Measurements from ENCODE around the gene DUT. TPM values are rescaled to one million over a fixed set of nuclear protein-coding genes. Genes with fewer than 3 reads are reported as not detected.

The DUT gene
- 148 and 169 TPM in 2 replicates for total RNA-seq (2021)
- Bru-seq, nascent RNA = percentile 88 among the genes with signal in this experiment
- percentile 86 among the genes with signal in this experiment for BruChase-seq, experiment 1, labeled RNA remaining after a 2-hour chase
- percentile 87 among the genes with signal in this experiment for BruChase-seq, experiment 2, labeled RNA remaining after a 6-hour chase
- long read RNA-seq, transcript DUT-201 (7 exons, 2,147 nt) = major isoform, 191 of 361 reads
- long read RNA-seq, transcript DUT-205 (7 exons, 769 nt) = minor isoform, 45 of 361 reads
- long read RNA-seq, transcript DUT-202 (6 exons, 1,935 nt) = minor isoform, 108 of 361 reads
- long read RNA-seq, partial matches to known transcripts = 1 of 361 reads
- long read RNA-seq, other reads (novel, unspliced or antisense) = 8 of 361 reads

- Histone ChIP-seq H3K4me3 (peak within 1 kb of the TSS; percentile 94), H3K9me2 (ENCODE audit: insufficient read depth) (no peaks in the 10 kb centered on the region), H3K4me2 (peak within 1 kb of the TSS; percentile 97), H3K36me3 (ENCODE audit: low read depth) (no peaks in the 10 kb centered on the region), H3F3A (ENCODE audit: insufficient read depth, low read depth) (no peaks in the 10 kb centered on the region), H3K27me3 (ENCODE audit: insufficient read depth, low read depth) (no peaks in the 10 kb centered on the region), H2AFZ (peak within 1 kb of the TSS; percentile 91), H3K9me3 (ENCODE audit: insufficient read depth, low read depth) (no peaks in the 10 kb centered on the region), H3K4me1 (replicated peaks; ENCODE audit: insufficient read depth) (peaks cover 16% of the 10 kb centered on the region), H3K79me2 (ENCODE audit: low read depth) (peaks cover 19% of the 10 kb centered on the region), H3K27ac (peak within 1 kb of the TSS; percentile 80), H4K20me1 (ENCODE audit: insufficient read depth) (no peaks in the 10 kb centered on the region; the same call in 1 of the 2 replicates)
- CTCF ChIA-PET = no interaction called here
- intact Hi-C loops (cut with micrococcal nuclease; ENCODE audit: unreplicated experiment) = loop anchor here (10.0 kb wide), 1 partner anchor 714 kb away; the partner anchor contains the start of gene SECISBP2L
- POLR2A ChIA-PET (ENCODE audit: unreplicated experiment) = interaction anchor here (0.6 kb wide), 1 partner anchor 480 kb away, joined by 24 read pairs; the partner anchor contains the start of gene CEP152
- peak; percentile 43 to 81 for DNase-seq
- TF ChIP-seq EZH2 (IDR thresholded peaks at IDR 0.05; ENCODE audit: low read depth) = no peak
- no peak for TF ChIP-seq CTCF (conservative IDR thresholded peaks at IDR 0.05)
- BruUV-seq (replicated peaks) = no TSS peak
Measured at GRCh38 chr15:48330855-48331795, at the start of gene DUT. Gene DUT, plus strand, starts transcription at chr15:48331429. Its CDS starts 87 bp downstream, at chr15:48331516.

- H3K4me1 ChIP-seq (replicated peaks; ENCODE audit: insufficient read depth) = no peaks in the 10 kb centered on the region
- no peak overlapping the region for H3K4me2 ChIP-seq
- no peaks in the 10 kb centered on the region for H3F3A ChIP-seq (ENCODE audit: insufficient read depth, low read depth)
- BruUV-seq (replicated peaks) = no TSS peak
- no peaks in the 10 kb centered on the region for H3K9me3 ChIP-seq (ENCODE audit: insufficient read depth, low read depth)
- intact Hi-C loops (cut with micrococcal nuclease; ENCODE audit: unreplicated experiment) = no loop called here
- CTCF ChIA-PET = no interaction called here
- no peak for DNase-seq
- 0 out of 2 replicates have a peak, but pooled peaks cover 3% of the 10 kb centered on the region for H3K27me3 ChIP-seq (ENCODE audit: insufficient read depth, low read depth)
- no peak for TF ChIP-seq EZH2 (IDR thresholded peaks at IDR 0.05; ENCODE audit: low read depth)
- TF ChIP-seq CTCF (conservative IDR thresholded peaks at IDR 0.05) = no peak
- no peaks in the 10 kb centered on the region for H4K20me1 ChIP-seq (ENCODE audit: insufficient read depth)
- no peak overlapping the region for H3K4me3 ChIP-seq
- no peak overlapping the region for H2AFZ ChIP-seq
- no peaks in the 10 kb centered on the region for H3K9me2 ChIP-seq (ENCODE audit: insufficient read depth)
- POLR2A ChIA-PET (ENCODE audit: unreplicated experiment) = no interaction called here
- H3K36me3 ChIP-seq (ENCODE audit: low read depth) = no peaks in the 10 kb centered on the region
- no peaks in the 10 kb centered on the region for H3K79me2 ChIP-seq (ENCODE audit: low read depth)
- H3K27ac ChIP-seq = no peak overlapping the region
Measured at GRCh38 chr15:48281674-48282073, 49.6 kb upstream of the DUT start.

- ChIA-PET POLR2A (ENCODE audit: unreplicated experiment) (no interaction called here), CTCF (no interaction called here)
- no TSS peak for BruUV-seq (replicated peaks)
- Histone ChIP-seq H3F3A (ENCODE audit: insufficient read depth, low read depth) (no peaks in the 10 kb centered on the region), H3K79me2 (ENCODE audit: low read depth) (no peaks in the 10 kb centered on the region), H3K4me3 (no peak overlapping the region), H3K4me1 (replicated peaks; ENCODE audit: insufficient read depth) (no peaks in the 10 kb centered on the region), H3K9me3 (ENCODE audit: insufficient read depth, low read depth) (no peaks in the 10 kb centered on the region), H3K9me2 (ENCODE audit: insufficient read depth) (no peaks in the 10 kb centered on the region), H4K20me1 (ENCODE audit: insufficient read depth) (no peaks in the 10 kb centered on the region), H3K4me2 (no peak overlapping the region), H3K27ac (no peak overlapping the region), H3K36me3 (ENCODE audit: low read depth) (no peaks in the 10 kb centered on the region), H2AFZ (no peak overlapping the region), H3K27me3 (ENCODE audit: insufficient read depth, low read depth) (0 out of 2 replicates have a peak, but pooled peaks cover 3% of the 10 kb centered on the region)
- intact Hi-C loops (cut with micrococcal nuclease; ENCODE audit: unreplicated experiment) = no loop called here
- TF ChIP-seq CTCF (conservative IDR thresholded peaks at IDR 0.05) (no peak), EZH2 (IDR thresholded peaks at IDR 0.05; ENCODE audit: low read depth) (no peak)
- no peak for DNase-seq
Measured at GRCh38 chr15:48282216-48282615, 49.0 kb upstream of the DUT start.
